ENCODE data around the gene SYT9.

SYT9 gene

DNA sequence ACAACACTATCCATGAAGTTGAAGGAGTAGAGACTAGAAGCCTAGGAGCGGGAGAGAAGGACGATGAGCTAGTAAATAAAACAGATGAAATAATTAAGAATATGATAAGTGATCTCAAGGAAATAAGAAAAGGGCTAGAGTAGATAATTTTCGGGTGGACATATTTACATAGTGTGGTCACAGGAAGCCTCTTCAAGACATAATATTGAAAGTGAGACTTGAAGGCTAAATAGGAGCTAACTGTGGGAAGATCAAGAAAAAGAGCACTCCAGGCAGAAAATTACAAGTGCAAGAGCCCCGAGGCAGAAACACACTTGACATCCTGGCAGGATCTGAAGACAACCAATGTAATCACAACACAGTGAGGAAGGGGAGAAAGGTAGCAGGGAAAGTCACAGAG is 250.2 kb downstream of the SYT9 start:
- POLR2A ChIA-PET, result no interaction called here
- no peak for DNase-seq
- H3K36me3 ChIP-seq (ENCODE audit: control insufficient read depth in 4 of 4, insufficient read depth in 4 of 4, low read length in 3 of 4), result no peaks in the 10 kb centered on the region
- H3K27me3 ChIP-seq (replicated peaks in 2 of 5; ENCODE audit: control insufficient read depth in 4 of 5, insufficient read depth in 5 of 5, low read length in 4 of 5), result peaks cover 0 to 3% (median 0%) of the 10 kb centered on the region in 5 experiments
- peaks cover 0 to 12% (median 5%) of the 10 kb centered on the region in 4 experiments for H3K4me1 ChIP-seq (ENCODE audit: control extremely low read depth in 1 of 4, control insufficient read depth in 4 of 4, insufficient read depth in 4 of 4, low read length in 3 of 4)
- H3K4me3 ChIP-seq (ENCODE audit: control insufficient read depth in 1 of 7, extremely low read depth in 1 of 7, insufficient read depth in 4 of 7, low read depth in 2 of 7, low read length in 6 of 7), result no peak overlapping the region
- CTCF ChIA-PET, result interaction anchor here (0.9 to 1.5 kb wide), 2 partner anchors 20 to 74 kb away, joined by 3 to 4 read pairs; no protein-coding TSS in a partner anchor
- H3K27ac ChIP-seq (ENCODE audit: insufficient read depth in 1 of 2, low read depth in 1 of 2, low read length in 2 of 2, poor library complexity in 1 of 2, severe bottlenecking in 2 of 2), result no peak overlapping the region
- WGBS (ENCODE audit: insufficient coverage), result 100% methylated on average over 4 of the region's 4 CpGs
- H3K9me3 ChIP-seq (ENCODE audit: control extremely low read depth in 1 of 5, control insufficient read depth in 4 of 5, insufficient read depth in 2 of 5, low read depth in 1 of 5, low read length in 4 of 5), result no peaks in the 10 kb centered on the region

DNA sequence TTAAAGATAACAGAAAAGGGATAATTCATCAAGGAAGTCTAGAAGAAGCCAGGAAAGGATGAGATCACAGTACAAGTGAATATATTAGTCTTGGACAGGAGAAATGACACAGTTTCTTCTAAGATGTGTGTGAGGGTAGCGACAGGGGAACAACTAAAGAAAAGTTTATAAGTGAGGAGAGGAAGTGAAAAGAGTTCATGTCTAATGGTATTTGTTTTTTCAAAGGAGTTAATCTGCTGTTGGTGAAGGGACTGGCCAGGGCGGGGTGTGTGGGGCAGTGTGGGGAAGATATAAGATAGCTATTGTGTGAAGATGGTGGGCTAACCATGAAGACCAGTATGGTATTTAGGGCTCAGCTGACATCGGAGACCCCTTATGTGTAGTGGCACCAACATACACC is 254.5 kb downstream of the SYT9 start:
- POLR2A ChIA-PET, result no interaction called here
- CTCF ChIA-PET, result interaction anchor here (1.0 to 1.1 kb wide), 2 partner anchors 9 to 11 kb away, joined by 3 read pairs; no protein-coding TSS in a partner anchor

DNA sequence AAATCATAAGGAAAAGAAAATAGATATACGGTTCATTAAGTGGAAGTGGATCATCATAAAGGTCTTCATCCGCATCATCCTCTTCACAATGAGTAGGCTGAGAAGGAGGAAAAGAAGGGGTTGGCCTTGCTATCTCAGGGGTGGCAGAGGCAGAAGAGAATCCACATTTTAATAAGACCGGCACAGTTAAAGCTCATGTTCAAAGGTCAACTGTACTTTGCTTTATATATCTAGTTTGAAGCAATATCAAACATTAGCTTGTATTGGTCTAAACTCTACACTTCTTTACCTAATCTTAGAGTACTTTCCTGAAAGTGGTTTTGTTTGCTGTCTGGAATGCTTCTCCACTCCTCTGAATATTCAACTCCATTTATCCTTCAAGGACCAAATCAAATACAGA is 256.4 kb downstream of the SYT9 start:
- CTCF ChIA-PET, result interaction anchor here (0.6 to 1.2 kb wide), 4 partner anchors 15 to 796 kb away, joined by 3 read pairs; no protein-coding TSS in a partner anchor
- DNase-seq, result no peak
- Histone ChIP-seq H3K4me3 (ENCODE audit: control insufficient read depth in 1 of 7, extremely low read depth in 1 of 7, insufficient read depth in 4 of 7, low read depth in 2 of 7, low read length in 6 of 7) (no peak overlapping the region), H3K36me3 (ENCODE audit: control insufficient read depth in 4 of 4, insufficient read depth in 4 of 4, low read length in 3 of 4) (no peaks in the 10 kb centered on the region), H3K27ac (ENCODE audit: insufficient read depth in 1 of 2, low read depth in 1 of 2, low read length in 2 of 2, poor library complexity in 1 of 2, severe bottlenecking in 2 of 2) (no peak overlapping the region), H3K9me3 (ENCODE audit: control extremely low read depth in 1 of 5, control insufficient read depth in 4 of 5, insufficient read depth in 2 of 5, low read depth in 1 of 5, low read length in 4 of 5) (no peaks in the 10 kb centered on the region), H3K4me1 (ENCODE audit: control extremely low read depth in 1 of 4, control insufficient read depth in 4 of 4, insufficient read depth in 4 of 4, low read length in 3 of 4) (peaks cover 14 to 23% (median 20%) of the 10 kb centered on the region in 4 experiments), H3K27me3 (replicated peaks in 2 of 5; ENCODE audit: control insufficient read depth in 4 of 5, insufficient read depth in 5 of 5, low read length in 4 of 5) (peaks cover 0 to 3% (median 0%) of the 10 kb centered on the region in 5 experiments)
- POLR2A ChIA-PET, result no interaction called here
- 100% methylated on average over 2 of the region's 3 CpGs for WGBS (ENCODE audit: insufficient coverage)

More for the DNA sequence above, 254.5 kb downstream of the SYT9 start:
- Histone ChIP-seq H3K27ac (ENCODE audit: insufficient read depth in 1 of 2, low read depth in 1 of 2, low read length in 2 of 2, poor library complexity in 1 of 2, severe bottlenecking in 2 of 2) (no peak overlapping the region), H3K27me3 (replicated peaks in 2 of 5; ENCODE audit: control insufficient read depth in 4 of 5, insufficient read depth in 5 of 5, low read length in 4 of 5) (peaks cover 0 to 3% (median 0%) of the 10 kb centered on the region in 5 experiments), H3K9me3 (ENCODE audit: control extremely low read depth in 1 of 5, control insufficient read depth in 4 of 5, insufficient read depth in 2 of 5, low read depth in 1 of 5, low read length in 4 of 5) (no peaks in the 10 kb centered on the region), H3K4me1 (ENCODE audit: control extremely low read depth in 1 of 4, control insufficient read depth in 4 of 4, insufficient read depth in 4 of 4, low read length in 3 of 4) (peaks cover under 1 to 4% (median 3%) of the 10 kb centered on the region in 4 experiments), H3K36me3 (ENCODE audit: control insufficient read depth in 4 of 4, insufficient read depth in 4 of 4, low read length in 3 of 4) (no peaks in the 10 kb centered on the region), H3K4me3 (ENCODE audit: control insufficient read depth in 1 of 7, extremely low read depth in 1 of 7, insufficient read depth in 4 of 7, low read depth in 2 of 7, low read length in 6 of 7) (no peak overlapping the region)
- 100% methylated on average over 2 of the region's 3 CpGs for WGBS (ENCODE audit: insufficient coverage)
- no peak for DNase-seq

DNA sequence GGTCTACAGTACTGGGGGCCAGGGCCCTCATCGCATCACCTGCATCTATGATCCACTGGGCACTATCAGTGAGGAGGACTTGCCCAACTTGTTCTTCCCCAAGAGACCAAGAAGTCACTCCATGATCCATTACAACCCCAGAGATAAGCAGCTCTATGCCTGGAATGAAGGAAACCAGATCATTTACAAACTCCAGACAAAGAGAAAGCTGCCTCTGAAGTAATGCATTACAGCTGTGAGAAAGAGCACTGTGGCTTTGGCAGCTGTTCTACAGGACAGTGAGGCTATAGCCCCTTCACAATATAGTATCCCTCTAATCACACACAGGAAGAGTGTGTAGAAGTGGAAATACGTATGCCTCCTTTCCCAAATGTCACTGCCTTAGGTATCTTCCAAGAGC is 258.3 kb downstream of the SYT9 start:
- WGBS (ENCODE audit: insufficient coverage), result no CpG with 5 or more reads among the region's 2 CpGs

DNA sequence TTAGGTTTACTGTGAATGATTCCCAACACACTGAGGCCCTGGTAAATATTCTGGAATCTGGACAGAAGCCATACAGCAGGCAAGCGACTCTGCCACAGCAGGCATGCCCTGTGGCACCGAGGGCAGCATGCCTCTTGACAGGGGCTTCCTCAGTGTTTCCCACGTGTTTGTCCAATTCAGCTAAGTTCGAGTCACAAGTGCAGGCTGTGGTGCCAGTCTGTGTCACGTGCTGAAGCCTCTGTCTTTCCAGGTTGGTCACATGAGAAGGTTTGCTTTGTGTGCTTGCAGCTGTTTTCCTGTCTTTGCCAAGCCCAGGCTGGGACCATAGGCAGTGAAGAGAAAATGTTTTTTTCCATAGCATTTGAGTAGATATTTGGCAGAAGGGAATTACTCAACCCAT is 259.7 kb downstream of the SYT9 start:
- peaks cover 14 to 36% (median 30%) of the 10 kb centered on the region in 4 experiments for H3K4me1 ChIP-seq (ENCODE audit: control extremely low read depth in 1 of 4, control insufficient read depth in 4 of 4, insufficient read depth in 4 of 4, low read length in 3 of 4)
- H3K4me3 ChIP-seq (ENCODE audit: control insufficient read depth in 1 of 7, extremely low read depth in 1 of 7, insufficient read depth in 4 of 7, low read depth in 2 of 7, low read length in 6 of 7), result no peak overlapping the region
- 4% methylated on average over 5 of the region's 5 CpGs for WGBS (ENCODE audit: insufficient coverage)
- H3K9me3 ChIP-seq (ENCODE audit: control extremely low read depth in 1 of 5, control insufficient read depth in 4 of 5, insufficient read depth in 2 of 5, low read depth in 1 of 5, low read length in 4 of 5), result no peaks in the 10 kb centered on the region
- ChIA-PET CTCF (interaction anchor here (1.1 to 2.5 kb wide), 5 partner anchors 10 to 155 kb away, joined by 4 to 10 read pairs (median 4); no protein-coding TSS in a partner anchor), POLR2A (no interaction called here)
- no peaks in the 10 kb centered on the region for H3K36me3 ChIP-seq (ENCODE audit: control insufficient read depth in 4 of 4, insufficient read depth in 4 of 4, low read length in 3 of 4)
- peaks cover 5 to 23% (median 15%) of the 10 kb centered on the region in 5 experiments for H3K27me3 ChIP-seq (replicated peaks in 2 of 5; ENCODE audit: control insufficient read depth in 4 of 5, insufficient read depth in 5 of 5, low read length in 4 of 5)
- DNase-seq, result peak; percentile 31 to 63 (median 40)
- H3K27ac ChIP-seq (ENCODE audit: insufficient read depth in 1 of 2, low read depth in 1 of 2, low read length in 2 of 2, poor library complexity in 1 of 2, severe bottlenecking in 2 of 2), result no peak overlapping the region

More for the DNA sequence above, 258.3 kb downstream of the SYT9 start:
- H3K27me3 ChIP-seq (replicated peaks in 2 of 5; ENCODE audit: control insufficient read depth in 4 of 5, insufficient read depth in 5 of 5, low read length in 4 of 5), result peaks cover 0 to 12% (median 6%) of the 10 kb centered on the region in 5 experiments
- ChIA-PET POLR2A (no interaction called here), CTCF (interaction anchor here (0.8 to 1.6 kb wide), 2 partner anchors 12 to 148 kb away, joined by 4 read pairs; no protein-coding TSS in a partner anchor)
- no peaks in the 10 kb centered on the region for H3K36me3 ChIP-seq (ENCODE audit: control insufficient read depth in 4 of 4, insufficient read depth in 4 of 4, low read length in 3 of 4)
- DNase-seq, result no peak
- H3K9me3 ChIP-seq (ENCODE audit: control extremely low read depth in 1 of 5, control insufficient read depth in 4 of 5, insufficient read depth in 2 of 5, low read depth in 1 of 5, low read length in 4 of 5), result no peaks in the 10 kb centered on the region
- H3K4me1 ChIP-seq (ENCODE audit: control extremely low read depth in 1 of 4, control insufficient read depth in 4 of 4, insufficient read depth in 4 of 4, low read length in 3 of 4), result peaks cover 14 to 36% (median 30%) of the 10 kb centered on the region in 4 experiments
- no peak overlapping the region for H3K4me3 ChIP-seq (ENCODE audit: control insufficient read depth in 1 of 7, extremely low read depth in 1 of 7, insufficient read depth in 4 of 7, low read depth in 2 of 7, low read length in 6 of 7)
- no peak overlapping the region for H3K27ac ChIP-seq (ENCODE audit: insufficient read depth in 1 of 2, low read depth in 1 of 2, low read length in 2 of 2, poor library complexity in 1 of 2, severe bottlenecking in 2 of 2)

DNA sequence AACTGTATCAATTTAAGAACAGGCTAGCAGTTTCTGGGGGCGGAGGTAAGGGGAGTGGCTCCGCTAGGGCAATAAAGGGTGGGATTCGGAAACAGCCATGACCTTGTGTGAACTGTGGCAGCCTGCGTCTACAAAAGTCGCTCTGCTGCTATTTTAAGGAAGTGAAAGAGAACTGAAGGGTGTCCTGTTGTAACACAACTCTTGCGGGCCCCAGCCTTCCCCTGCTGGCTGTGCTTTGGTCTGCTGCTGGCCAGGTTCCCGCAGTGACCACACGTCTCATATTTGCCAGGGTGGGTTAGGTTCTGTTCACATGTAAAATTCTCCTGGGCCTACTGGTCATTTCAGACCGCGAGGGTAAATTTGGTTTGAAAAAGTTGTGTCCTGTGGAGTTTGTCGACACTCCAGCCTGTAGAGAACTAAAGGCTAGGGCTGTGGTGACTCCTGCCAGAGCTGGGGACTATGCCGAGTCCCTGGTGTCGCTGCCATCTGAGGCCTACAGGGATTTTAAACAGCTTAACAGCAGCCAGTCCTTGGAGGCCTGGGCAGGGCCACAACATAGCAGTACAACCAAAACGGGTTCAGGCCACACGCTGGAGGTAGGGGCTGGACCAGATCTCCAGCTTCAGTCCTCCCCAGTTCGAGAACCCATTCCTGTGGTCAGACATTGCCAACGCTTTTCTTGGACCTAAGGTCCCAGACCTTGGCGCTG is 261.0 kb downstream of the SYT9 start:
- ChIA-PET CTCF (interaction anchor here (0.6 to 2.5 kb wide), 13 partner anchors 8 to 183 kb away, joined by 3 to 10 read pairs (median 4); no protein-coding TSS in a partner anchor), POLR2A (no interaction called here)
- Histone ChIP-seq H3K36me3 (ENCODE audit: control insufficient read depth in 4 of 4, insufficient read depth in 4 of 4, low read length in 3 of 4) (no peaks in the 10 kb centered on the region), H3K27ac (ENCODE audit: insufficient read depth in 1 of 2, low read depth in 1 of 2, low read length in 2 of 2, poor library complexity in 1 of 2, severe bottlenecking in 2 of 2) (peak overlapping the region; percentile 41 to 86), H3K4me1 (ENCODE audit: control extremely low read depth in 1 of 4, control insufficient read depth in 4 of 4, insufficient read depth in 4 of 4, low read length in 3 of 4) (peaks cover 14 to 36% (median 30%) of the 10 kb centered on the region in 4 experiments), H3K9me3 (ENCODE audit: control extremely low read depth in 1 of 5, control insufficient read depth in 4 of 5, insufficient read depth in 2 of 5, low read depth in 1 of 5, low read length in 4 of 5) (no peaks in the 10 kb centered on the region), H3K27me3 (replicated peaks in 2 of 5; ENCODE audit: control insufficient read depth in 4 of 5, insufficient read depth in 5 of 5, low read length in 4 of 5) (peaks cover 5 to 31% (median 15%) of the 10 kb centered on the region in 5 experiments), H3K4me3 (ENCODE audit: control insufficient read depth in 1 of 7, extremely low read depth in 1 of 7, insufficient read depth in 4 of 7, low read depth in 2 of 7, low read length in 6 of 7) (peak overlapping the region in 6 of 7 experiments; percentile 72 to 90 (median 79))
- 9% methylated on average over 18 of the region's 18 CpGs for WGBS (ENCODE audit: insufficient coverage)
- peak; percentile 76 to 93 (median 89) for DNase-seq
